K562 (cell line): ENCODE measurements around the gene DCXR. TPM values are rescaled to one million over a fixed set of nuclear protein-coding genes. Genes with fewer than 3 reads are reported as not detected.
A peak's percentile ranks its signal among the peaks of the same experiment; 100 is the strongest.

Experiments
- ARID1B ChIP-seq: fragments of 450-650 bp; IDR thresholded peaks from 2 replicates; pipeline ENCODE4 v1.6.1; 2016; ENCODE audit warnings: antibody characterized with exemption, mild to moderate bottlenecking, inconsistent platforms
- DMBX1 ChIP-seq: fragments of 250-450 bp; sonication (Bioruptor Pico); IDR thresholded peaks from 2 replicates; pipeline ENCODE4 v1.8.0; 2022; ENCODE audit warnings: inconsistent platforms, mild to moderate bottlenecking, moderate library complexity, borderline replicate concordance
- KDM4B ChIP-seq, 2 experiments: fragments of 450-650 bp in 1 of 2; sonication (generic) in 1 of 2; IDR thresholded peaks; 2 replicates each; pipeline ENCODE4 v1.6.1; 2016 to 2017; ENCODE audit warnings: borderline replicate concordance in 2 of 2, antibody characterized with exemption in 1 of 2, low read depth in 1 of 2, mild to moderate bottlenecking in 1 of 2
- PRPF4 ChIP-seq: fragments of 200-400 bp; formaldehyde crosslinking; IDR thresholded peaks from one replicate; pipeline ENCODE4 v1.6.1; 2017; ENCODE audit warnings: low read length, low read depth, mild to moderate bottlenecking; ENCODE audit not compliant: insufficient read depth, poor library complexity, severe bottlenecking
- SIN3A ChIP-seq, 2 experiments: fragments of 150-350 bp in 1 of 2; IDR thresholded peaks; 2 replicates each; pipeline ENCODE4 v1.6.1; 2011 to 2016; ENCODE audit warnings: borderline replicate concordance in 2 of 2, low read depth in 2 of 2, low read length in 2 of 2, mild to moderate bottlenecking in 2 of 2, moderate library complexity in 2 of 2; ENCODE audit not compliant: control insufficient read depth in 1 of 2
- ZNF57 ChIP-seq: fragments of 450-650 bp; formaldehyde crosslinking; IDR thresholded peaks from 2 replicates; pipeline ENCODE4 v1.4.0; 2020; ENCODE audit warnings: mild to moderate bottlenecking, moderate library complexity
- polyA plus RNA-seq, 8 experiments: library from polyadenylated mRNA; depleted of rRNA in 4 of 8; stranded (reverse) in 5 of 8; unstranded in 3 of 8; fragments of >200 nt; fragmentation: Nextera tagmentation in 2 of 8; fragmentation: Illumina TruSeq in 1 of 8; extraction: Ambion mirVana in 2 of 8; extraction: Trizol in 1 of 8; gene quantifications; 2 replicates each; pipeline versions ENCODE4 v1.2.1 to v1.2.3, GENCODE V29; 2011 to 2014; ENCODE audit warnings: inconsistent platforms in 1 of 8, missing spikeins in 1 of 8
- total RNA-seq, 7 experiments: library from RNA; depleted of rRNA in 6 of 7; stranded (reverse); fragments of >200 nt in 6 of 7; fragmentation: Illumina TruSeq in 2 of 7; extraction: Trizol in 2 of 7; gene quantifications; 2 replicates each; pipeline versions ENCODE4 v1.2.1 to v1.2.3, GENCODE V29; 2011 to 2021; ENCODE audit warnings: low replicate concordance in 1 of 7
- TF ChIP-seq, protein P1 (sequence below): sonication (generic); formaldehyde crosslinking; IDR thresholded peaks from 2 replicates; pipeline ENCODE4 v1.8.0; 2023; ENCODE audit warnings: mild to moderate bottlenecking, missing genetic modification reagents
- TF ChIP-seq, protein P2 (sequence below), 2 experiments: IDR thresholded peaks in 1 of 2; conservative IDR thresholded peaks in 1 of 2; 2 replicates each; pipeline ENCODE4 v1.6.1; 2016; ENCODE audit warnings: low read depth in 2 of 2, mild to moderate bottlenecking in 1 of 2, missing compliant biosample characterization in 1 of 2, missing genetic modification characterization in 1 of 2, moderate library complexity in 1 of 2
- TF ChIP-seq, protein P3 (sequence below): sonication (generic); IDR thresholded peaks from 2 replicates; pipeline ENCODE4 v1.6.1; 2016
- TF ChIP-seq, protein P4 (sequence below): IDR thresholded peaks from 3 replicates; pipeline ENCODE4 v1.6.1; 2011; ENCODE audit warnings: borderline replicate concordance, mild to moderate bottlenecking; ENCODE audit not compliant: insufficient read length, insufficient read depth
- TF ChIP-seq, protein P5 (sequence below): fragments of 250-450 bp; sonication (Bioruptor Pico); IDR thresholded peaks from 2 replicates; pipeline ENCODE4 v1.4.0; 2020; ENCODE audit warnings: borderline replicate concordance
- TF ChIP-seq, protein P6 (sequence below): fragments of 250-450 bp; sonication (Bioruptor Pico); IDR thresholded peaks from 2 replicates; pipeline ENCODE4 v1.8.0; 2022; ENCODE audit warnings: moderate library complexity, mild to moderate bottlenecking, inconsistent platforms

DCXR gene
- total and polyA plus RNA-seq, 9 of the 15 experiments (the other 6 are each of a cell fraction or from before 2014, with no cell fraction given): 21.3 to 274 (median 156) TPM

DNA sequence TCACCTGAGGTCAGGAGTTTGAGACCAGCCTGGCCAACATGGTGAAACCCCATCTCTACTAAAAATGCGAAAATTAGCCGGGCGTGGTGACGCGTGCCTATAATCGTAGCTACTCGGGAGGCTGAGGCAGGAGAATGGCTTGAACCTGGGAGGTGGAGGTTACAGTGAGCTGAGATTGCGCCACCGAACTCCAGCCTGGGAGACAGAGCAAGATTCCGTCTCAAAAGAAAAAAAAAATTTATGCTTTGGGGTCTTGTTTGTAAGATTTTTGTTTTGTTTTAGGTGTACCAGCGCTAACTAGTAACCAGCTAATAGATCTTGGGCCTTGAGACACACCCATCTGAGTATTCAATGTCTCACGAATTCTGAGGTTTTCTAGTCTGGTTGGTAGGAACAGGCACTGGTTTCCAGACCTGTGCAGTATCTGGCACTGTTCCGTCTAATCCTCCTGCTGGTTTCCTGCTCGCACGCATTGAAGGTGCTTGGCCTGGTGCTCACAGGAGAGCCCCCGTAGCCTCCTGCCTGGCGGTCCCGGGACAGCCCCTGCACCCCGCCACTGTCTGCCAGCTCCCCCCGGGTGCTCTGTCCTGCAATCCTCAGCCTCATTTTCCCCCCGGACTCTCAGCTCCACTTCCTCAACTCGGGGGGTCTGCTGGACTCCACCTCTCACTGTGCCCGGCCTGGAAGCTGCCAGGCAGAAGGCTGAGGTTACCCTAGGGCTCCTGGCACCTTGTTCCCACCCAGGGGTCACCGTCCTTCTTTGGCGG is 38.7 kb upstream of the DCXR start (continued):
- TF ChIP-seq, protein P1, sequence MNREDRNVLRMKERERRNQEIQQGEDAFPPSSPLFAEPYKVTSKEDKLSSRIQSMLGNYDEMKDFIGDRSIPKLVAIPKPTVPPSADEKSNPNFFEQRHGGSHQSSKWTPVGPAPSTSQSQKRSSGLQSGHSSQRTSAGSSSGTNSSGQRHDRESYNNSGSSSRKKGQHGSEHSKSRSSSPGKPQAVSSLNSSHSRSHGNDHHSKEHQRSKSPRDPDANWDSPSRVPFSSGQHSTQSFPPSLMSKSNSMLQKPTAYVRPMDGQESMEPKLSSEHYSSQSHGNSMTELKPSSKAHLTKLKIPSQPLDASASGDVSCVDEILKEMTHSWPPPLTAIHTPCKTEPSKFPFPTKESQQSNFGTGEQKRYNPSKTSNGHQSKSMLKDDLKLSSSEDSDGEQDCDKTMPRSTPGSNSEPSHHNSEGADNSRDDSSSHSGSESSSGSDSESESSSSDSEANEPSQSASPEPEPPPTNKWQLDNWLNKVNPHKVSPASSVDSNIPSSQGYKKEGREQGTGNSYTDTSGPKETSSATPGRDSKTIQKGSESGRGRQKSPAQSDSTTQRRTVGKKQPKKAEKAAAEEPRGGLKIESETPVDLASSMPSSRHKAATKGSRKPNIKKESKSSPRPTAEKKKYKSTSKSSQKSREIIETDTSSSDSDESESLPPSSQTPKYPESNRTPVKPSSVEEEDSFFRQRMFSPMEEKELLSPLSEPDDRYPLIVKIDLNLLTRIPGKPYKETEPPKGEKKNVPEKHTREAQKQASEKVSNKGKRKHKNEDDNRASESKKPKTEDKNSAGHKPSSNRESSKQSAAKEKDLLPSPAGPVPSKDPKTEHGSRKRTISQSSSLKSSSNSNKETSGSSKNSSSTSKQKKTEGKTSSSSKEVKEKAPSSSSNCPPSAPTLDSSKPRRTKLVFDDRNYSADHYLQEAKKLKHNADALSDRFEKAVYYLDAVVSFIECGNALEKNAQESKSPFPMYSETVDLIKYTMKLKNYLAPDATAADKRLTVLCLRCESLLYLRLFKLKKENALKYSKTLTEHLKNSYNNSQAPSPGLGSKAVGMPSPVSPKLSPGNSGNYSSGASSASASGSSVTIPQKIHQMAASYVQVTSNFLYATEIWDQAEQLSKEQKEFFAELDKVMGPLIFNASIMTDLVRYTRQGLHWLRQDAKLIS (CRISPR knock-in tag): no peak
- TF ChIP-seq, protein P2, sequence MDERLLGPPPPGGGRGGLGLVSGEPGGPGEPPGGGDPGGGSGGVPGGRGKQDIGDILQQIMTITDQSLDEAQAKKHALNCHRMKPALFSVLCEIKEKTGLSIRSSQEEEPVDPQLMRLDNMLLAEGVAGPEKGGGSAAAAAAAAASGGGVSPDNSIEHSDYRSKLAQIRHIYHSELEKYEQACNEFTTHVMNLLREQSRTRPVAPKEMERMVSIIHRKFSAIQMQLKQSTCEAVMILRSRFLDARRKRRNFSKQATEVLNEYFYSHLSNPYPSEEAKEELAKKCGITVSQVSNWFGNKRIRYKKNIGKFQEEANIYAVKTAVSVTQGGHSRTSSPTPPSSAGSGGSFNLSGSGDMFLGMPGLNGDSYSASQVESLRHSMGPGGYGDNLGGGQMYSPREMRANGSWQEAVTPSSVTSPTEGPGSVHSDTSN (CRISPR knock-in tag; IDR thresholded peaks at IDR 0.05; ENCODE audit: low read depth): no peak
- TF ChIP-seq, protein P2 (tag; conservative IDR thresholded peaks at IDR 0.05; ENCODE audit: low read depth): no peak
- TF ChIP-seq, protein P3, sequence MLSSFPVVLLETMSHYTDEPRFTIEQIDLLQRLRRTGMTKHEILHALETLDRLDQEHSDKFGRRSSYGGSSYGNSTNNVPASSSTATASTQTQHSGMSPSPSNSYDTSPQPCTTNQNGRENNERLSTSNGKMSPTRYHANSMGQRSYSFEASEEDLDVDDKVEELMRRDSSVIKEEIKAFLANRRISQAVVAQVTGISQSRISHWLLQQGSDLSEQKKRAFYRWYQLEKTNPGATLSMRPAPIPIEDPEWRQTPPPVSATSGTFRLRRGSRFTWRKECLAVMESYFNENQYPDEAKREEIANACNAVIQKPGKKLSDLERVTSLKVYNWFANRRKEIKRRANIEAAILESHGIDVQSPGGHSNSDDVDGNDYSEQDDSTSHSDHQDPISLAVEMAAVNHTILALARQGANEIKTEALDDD: peak; percentile 35; the same call in 1 of the 2 replicates
- TF ChIP-seq, protein P4, sequence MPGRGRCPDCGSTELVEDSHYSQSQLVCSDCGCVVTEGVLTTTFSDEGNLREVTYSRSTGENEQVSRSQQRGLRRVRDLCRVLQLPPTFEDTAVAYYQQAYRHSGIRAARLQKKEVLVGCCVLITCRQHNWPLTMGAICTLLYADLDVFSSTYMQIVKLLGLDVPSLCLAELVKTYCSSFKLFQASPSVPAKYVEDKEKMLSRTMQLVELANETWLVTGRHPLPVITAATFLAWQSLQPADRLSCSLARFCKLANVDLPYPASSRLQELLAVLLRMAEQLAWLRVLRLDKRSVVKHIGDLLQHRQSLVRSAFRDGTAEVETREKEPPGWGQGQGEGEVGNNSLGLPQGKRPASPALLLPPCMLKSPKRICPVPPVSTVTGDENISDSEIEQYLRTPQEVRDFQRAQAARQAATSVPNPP: no peak
- TF ChIP-seq DMBX1 (CRISPR knock-in tag) (no peak), ZNF57 (no peak), SIN3A (IDR thresholded peaks at IDR 0.05; ENCODE audit: borderline replicate concordance in 2 of 2, control insufficient read depth in 1 of 2, low read depth in 2 of 2, low read length in 2 of 2) (peak in 1 of 2 experiments; percentile 83; a peak in 2 of 4 replicates), ARID1B (no peak), PRPF4 (no peak), KDM4B (IDR thresholded peaks at IDR 0.05; ENCODE audit: borderline replicate concordance in 2 of 2, low read depth in 1 of 2) (no peak)
- TF ChIP-seq, protein P5, sequence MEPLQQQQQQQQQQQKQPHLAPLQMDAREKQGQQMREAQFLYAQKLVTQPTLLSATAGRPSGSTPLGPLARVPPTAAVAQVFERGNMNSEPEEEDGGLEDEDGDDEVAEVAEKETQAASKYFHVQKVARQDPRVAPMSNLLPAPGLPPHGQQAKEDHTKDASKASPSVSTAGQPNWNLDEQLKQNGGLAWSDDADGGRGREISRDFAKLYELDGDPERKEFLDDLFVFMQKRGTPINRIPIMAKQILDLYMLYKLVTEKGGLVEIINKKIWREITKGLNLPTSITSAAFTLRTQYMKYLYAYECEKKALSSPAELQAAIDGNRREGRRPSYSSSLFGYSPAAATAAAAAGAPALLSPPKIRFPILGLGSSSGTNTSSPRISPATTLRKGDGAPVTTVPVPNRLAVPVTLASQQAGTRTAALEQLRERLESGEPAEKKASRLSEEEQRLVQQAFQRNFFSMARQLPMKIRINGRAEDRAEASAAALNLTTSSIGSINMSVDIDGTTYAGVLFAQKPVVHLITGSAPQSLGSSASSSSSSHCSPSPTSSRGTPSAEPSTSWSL (CRISPR knock-in tag): no peak
- TF ChIP-seq, protein P6, sequence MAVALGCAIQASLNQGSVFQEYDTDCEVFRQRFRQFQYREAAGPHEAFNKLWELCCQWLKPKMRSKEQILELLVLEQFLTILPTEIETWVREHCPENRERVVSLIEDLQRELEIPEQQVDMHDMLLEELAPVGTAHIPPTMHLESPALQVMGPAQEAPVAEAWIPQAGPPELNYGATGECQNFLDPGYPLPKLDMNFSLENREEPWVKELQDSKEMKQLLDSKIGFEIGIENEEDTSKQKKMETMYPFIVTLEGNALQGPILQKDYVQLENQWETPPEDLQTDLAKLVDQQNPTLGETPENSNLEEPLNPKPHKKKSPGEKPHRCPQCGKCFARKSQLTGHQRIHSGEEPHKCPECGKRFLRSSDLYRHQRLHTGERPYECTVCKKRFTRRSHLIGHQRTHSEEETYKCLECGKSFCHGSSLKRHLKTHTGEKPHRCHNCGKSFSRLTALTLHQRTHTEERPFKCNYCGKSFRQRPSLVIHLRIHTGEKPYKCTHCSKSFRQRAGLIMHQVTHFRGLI (CRISPR knock-in tag): no peak
